Measurements from ENCODE around the gene TNS1.

- TF ChIP-seq, protein P1, sequence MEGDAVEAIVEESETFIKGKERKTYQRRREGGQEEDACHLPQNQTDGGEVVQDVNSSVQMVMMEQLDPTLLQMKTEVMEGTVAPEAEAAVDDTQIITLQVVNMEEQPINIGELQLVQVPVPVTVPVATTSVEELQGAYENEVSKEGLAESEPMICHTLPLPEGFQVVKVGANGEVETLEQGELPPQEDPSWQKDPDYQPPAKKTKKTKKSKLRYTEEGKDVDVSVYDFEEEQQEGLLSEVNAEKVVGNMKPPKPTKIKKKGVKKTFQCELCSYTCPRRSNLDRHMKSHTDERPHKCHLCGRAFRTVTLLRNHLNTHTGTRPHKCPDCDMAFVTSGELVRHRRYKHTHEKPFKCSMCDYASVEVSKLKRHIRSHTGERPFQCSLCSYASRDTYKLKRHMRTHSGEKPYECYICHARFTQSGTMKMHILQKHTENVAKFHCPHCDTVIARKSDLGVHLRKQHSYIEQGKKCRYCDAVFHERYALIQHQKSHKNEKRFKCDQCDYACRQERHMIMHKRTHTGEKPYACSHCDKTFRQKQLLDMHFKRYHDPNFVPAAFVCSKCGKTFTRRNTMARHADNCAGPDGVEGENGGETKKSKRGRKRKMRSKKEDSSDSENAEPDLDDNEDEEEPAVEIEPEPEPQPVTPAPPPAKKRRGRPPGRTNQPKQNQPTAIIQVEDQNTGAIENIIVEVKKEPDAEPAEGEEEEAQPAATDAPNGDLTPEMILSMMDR (IDR thresholded peaks at IDR 0.05) = peak in 1 of 7 experiments; percentile 14
- no peak for TF ChIP-seq POLR2A (IDR thresholded peaks at IDR 0.05)
These were observed 38.3 kb downstream of the TNS1 start for GRCh38 chr2:217964275-217965161.
